COLO829 (cell line): ENCODE measurements around the gene HOTAIR.
A peak's percentile ranks its signal among the peaks of the same experiment; 100 is the strongest.

ENCODE experiments used
- DNase-seq: peaks from one replicate; pipeline ENCODE4 v3.0.0; 2012; ENCODE audit warnings: low spot score

HOTAIR gene

GRCh38 chr12:54011665-54012532 is 37.1 kb upstream of the HOTAIR start:
- DNase-seq = no peak

DNA sequence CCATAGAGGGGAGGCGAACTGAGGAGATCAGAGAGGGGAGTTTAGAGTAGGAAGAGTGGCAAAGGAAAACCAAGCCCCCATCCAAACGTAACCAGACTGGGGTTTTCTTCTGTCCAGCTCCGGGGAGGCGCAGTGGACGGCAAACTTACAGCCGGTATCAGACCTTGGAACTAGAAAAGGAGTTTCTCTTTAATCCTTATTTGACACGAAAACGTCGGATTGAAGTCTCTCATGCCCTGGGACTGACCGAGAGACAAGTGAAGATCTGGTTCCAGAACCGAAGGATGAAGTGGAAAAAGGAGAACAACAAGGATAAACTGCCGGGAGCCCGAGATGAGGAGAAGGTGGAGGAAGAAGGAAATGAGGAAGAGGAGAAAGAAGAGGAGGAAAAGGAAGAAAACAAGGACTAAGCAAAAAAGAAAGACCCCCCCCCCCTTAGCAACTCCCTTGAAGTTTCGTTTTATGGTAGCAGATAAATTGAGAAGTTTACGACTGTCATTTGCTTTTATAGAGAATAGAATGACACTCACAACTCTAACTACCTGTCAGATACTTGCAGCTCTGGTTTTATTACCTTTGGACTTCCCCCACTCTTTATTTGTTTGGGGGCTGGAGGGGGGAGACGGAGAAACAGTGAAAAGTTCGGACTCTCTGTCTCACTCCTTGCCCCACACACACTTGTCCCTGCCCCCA is 36.4 kb upstream of the HOTAIR start:
- no peak for DNase-seq

GRCh38 chr12:54010053-54010971 is 35.6 kb upstream of the HOTAIR start:
- no peak for DNase-seq

DNA sequence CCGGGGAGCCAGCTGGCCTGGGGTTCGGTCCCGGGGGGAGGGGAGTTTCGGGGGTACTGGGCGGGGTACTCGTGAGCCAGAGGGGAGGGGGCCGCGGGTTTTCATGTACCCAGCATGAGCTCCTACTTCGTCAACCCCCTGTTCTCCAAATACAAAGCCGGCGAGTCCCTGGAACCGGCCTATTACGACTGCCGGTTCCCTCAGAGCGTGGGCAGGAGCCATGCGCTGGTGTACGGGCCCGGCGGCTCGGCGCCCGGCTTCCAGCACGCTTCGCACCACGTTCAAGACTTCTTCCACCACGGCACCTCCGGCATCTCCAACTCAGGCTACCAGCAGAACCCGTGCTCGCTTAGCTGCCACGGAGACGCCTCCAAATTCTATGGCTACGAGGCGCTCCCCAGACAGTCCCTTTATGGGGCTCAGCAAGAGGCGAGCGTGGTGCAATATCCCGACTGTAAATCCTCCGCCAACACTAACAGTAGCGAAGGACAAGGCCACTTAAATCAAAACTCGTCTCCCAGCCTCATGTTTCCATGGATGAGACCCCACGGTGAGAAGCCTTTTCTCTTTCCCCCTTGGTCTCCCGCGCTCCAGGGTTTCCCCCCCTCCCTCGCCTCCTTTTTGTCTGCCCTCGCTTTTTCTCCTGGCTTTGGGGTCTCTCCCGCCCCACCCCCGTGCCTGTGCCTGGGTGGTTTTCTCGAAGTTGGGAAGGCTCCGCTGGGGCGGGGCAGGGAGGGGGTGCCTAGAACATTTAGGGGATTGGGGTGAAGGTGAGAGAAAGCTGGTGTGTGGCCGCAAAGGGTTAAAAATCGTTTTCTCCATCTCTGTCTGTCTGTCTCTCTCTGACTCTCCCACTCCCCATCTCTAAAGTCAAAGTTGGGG is 34.7 kb upstream of the HOTAIR start:
- no peak for DNase-seq

- DNase-seq = no peak
These were observed 33.5 kb upstream of the HOTAIR start for GRCh38 chr12:54008260-54008552.

DNA sequence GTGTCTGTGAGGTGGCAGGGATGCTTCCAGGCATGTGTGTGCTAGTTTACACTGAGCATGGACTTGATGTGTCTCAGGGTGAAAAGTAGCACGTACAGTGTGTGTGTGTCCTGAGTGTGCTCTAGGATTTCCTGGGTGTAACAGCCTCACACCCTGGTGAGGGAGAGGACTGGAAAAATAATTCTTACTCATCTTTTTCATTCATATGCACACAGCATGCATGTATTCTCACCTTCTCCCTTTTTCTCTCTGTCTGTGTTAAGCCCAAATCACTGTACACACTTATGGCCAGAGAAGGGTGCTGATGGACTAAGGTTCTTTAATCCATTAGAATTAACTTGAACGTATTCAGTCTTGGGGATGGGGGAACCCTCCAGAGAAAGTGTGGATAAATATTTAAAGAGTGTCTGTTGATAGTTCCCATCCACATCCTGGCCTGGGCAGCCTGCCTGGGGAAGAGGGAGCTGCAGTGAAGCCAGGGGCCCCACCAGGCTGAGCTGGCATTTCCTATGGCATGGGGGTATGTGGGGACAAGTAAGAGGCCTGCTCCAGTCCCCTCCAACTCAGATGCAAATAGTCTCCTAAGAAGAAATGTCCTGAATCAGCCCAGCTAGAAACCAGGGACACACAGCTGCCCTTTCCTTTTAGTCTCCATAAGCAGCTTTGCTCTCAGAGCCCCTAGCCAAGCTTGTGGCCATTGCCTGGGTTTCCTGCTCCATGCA is 32.9 kb upstream of the HOTAIR start:
- DNase-seq = no peak

- no peak for DNase-seq
These were observed 31.9 kb upstream of the HOTAIR start for GRCh38 chr12:54006559-54007220.

DNA sequence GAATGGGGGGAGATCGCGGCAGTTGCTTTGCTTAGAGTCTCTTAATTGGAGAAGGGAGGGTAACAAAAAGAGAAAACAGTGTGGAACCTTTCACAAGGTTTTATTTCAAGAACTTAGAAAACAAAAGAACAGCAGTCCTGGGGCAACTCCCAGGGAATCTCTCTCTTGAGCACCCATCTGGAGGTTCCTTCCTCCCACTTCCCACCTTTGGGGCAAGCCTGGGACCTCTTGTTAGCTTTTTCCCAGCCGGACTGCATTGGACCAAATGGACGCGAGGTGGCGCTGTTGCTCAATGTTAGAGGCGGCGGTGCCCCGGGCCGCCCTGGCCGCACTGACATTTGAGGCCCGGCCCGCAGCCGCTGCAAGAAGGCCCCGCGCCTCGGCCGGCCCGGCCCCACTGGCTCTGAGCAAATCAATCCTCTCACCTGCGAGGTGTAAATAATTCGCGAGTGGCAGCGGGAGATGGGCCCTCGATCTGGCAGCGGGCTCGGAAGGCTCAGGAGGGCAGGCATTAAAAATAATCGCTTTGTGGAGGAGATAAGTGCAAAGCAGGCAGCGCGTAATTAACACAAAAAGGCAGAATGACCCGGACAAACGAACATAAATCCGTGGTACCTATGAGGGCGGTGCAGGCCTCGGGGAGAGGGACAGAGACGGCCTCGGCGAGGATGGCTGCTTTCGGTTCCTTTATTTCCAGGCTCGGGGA is 31.3 kb upstream of the HOTAIR start:
- peak; percentile 67 for DNase-seq

DNA sequence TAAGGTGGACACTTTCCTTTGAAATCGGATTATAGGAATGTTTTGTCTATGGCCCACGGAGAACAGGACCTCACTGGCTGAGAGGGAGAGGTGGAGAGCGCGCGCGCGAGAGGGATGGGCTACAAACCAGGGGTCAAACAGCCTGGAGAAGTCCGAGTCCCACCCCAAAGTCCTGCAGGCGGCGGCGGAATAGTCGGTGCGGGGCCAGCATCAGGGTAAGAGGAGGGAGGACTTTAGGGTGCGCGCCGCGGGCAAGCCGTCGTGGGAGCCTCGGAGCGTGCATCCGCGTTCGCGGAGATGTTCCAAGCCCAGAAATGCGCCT is 30.7 kb upstream of the HOTAIR start:
- no peak for DNase-seq

- DNase-seq = no peak
These were observed 30.2 kb upstream of the HOTAIR start for GRCh38 chr12:54004841-54005530.

DNA sequence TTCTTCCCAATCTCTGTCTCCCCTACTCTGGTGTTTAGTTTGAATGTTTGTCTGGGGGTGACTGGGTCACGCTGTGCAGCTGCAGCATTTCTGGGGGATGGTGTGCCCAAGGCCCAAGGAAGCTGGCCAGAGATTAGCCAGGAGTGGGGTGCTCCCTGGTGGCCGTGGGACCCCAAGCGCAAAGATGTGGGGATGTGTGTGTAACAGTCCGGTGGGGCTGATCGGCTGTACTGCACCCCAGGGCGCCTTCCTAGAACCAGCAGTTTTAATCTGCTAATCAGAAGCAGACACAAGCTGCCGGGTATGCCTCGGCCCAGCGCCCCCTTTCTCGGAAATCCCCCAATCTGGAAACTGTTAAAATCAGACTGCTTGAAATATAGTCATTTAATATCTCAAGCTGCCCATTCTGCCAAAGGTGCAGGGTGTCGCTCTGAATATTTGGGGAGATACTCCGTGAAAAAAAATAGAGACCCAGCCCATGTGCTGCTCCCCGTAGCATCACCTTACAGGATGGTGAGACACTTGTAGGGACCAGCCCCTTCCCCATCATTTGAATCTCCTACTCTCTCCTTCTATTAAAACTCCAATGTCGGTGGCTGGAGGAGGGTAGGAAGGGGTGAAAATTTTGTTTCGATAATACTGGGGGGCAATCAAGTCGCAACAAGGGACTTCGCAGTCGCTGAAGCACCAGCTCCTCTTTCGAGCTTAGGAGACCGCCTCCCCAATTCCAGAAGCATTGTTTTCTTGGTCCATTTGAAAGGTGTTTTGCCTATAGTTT is 29.5 kb upstream of the HOTAIR start:
- no peak for DNase-seq

GRCh38 chr12:54003625-54004024 is 28.9 kb upstream of the HOTAIR start:
- DNase-seq = no peak

- DNase-seq = no peak
These were observed 28.2 kb upstream of the HOTAIR start for GRCh38 chr12:54002915-54003389.

- no peak for DNase-seq
These were observed 27.6 kb upstream of the HOTAIR start for GRCh38 chr12:54002278-54002914.

GRCh38 chr12:54001283-54002187 is 26.8 kb upstream of the HOTAIR start:
- no peak for DNase-seq
